ENCODE measurements around the gene OR2A14. TPM values are rescaled to one million over a fixed set of nuclear protein-coding genes. Genes with fewer than 3 reads are reported as not detected.

Gene OR2A14
- not detected in 5 replicates for total RNA-seq (2022; extraction: Qiagen RNA extraction)

DNA sequence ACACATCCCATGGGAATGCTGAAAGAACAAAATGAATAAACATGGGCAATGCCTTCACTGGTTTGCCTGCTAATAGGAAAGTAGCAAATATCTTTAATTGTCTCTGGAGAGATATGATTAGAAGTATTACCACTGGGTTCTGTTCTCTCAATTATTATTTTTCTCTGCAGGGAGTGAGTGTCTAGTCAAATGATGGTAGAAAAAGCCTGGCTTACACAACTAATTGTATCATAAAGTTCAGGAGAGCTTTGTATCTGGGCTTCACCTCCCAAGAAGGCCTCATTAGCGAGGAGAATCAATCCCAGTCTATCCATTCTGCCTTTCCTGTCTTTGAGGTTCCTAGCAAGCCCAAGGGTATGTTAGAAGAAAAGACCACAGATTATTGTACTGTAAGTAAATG is at the start of gene OR2A14:
Gene OR2A14, plus strand, starts transcription at position 301 of the 400 bp plus-strand sequence. CDS start 5,937 bp downstream, outside the sequence.

DNA sequence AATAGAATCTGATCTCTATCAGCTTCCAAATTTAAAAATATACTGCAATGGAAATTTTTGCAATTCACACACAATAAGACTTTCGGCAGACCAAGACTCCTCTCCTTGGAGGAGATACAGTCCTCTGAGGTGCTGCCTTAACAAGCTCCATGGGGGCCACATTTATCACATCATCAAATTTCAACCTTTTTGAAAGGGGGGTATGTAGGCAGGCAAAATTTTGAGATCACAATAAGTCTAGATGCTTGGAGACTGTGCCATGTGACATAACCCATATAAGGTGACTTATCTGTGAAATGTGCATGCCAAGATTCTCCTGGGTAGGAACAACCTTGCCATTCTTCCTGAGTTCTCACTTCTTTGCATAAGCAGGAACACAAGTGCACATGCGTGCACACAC is 37.0 kb upstream of the OR2A14 start, which contains the start of gene OR2A12:
Gene OR2A12, plus strand, starts transcription at position 301 of the 400 bp plus-strand sequence. CDS start 8,830 bp downstream, outside the sequence.

DNA sequence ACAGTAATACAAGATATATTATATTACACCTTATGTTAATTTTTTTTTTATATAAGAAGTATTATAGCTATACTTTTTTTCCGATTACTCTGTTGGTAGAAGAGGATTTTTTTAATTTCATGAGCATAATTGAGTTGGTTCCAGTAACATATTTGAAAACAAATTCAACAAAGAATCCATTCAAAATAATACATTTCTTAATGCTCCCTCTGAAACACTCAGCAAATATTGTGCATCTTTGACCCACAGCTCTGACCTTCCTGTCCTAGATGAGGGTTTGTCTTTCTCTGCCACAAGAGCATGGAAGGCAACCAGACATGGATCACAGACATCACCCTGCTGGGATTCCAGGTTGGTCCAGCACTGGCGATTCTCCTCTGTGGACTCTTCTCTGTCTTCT is 13.7 kb upstream of the OR2A14 start, which contains the start of gene OR2A2:
Gene OR2A2, plus strand, starts transcription at position 301 of the 400 bp plus-strand sequence. Its CDS starts 0 bp downstream, at position 301.

Other genes with a start within 250 kb of the OR2A14 start
- gene TCAF1, start 221.0 kb upstream of the OR2A14 start, total RNA-seq (2022; extraction: Qiagen RNA extraction): 12.0 to 22.0 TPM (median 18.2 TPM) in 5 replicates
- gene OR2F2, start 187.9 kb upstream of the OR2A14 start, total RNA-seq (2022; extraction: Qiagen RNA extraction): not detected in 5 replicates
- not detected in 5 replicates for gene OR2F1, start 168.3 kb upstream of the OR2A14 start, total RNA-seq (2022; extraction: Qiagen RNA extraction)
- gene OR6B1, start 122.9 kb upstream of the OR2A14 start, total RNA-seq (2022; extraction: Qiagen RNA extraction): not detected in 5 replicates
- not detected in 5 replicates for gene OR2A5, start 74.2 kb upstream of the OR2A14 start, total RNA-seq (2022; extraction: Qiagen RNA extraction)
- not detected in 5 replicates for gene OR2A25, start 53.4 kb upstream of the OR2A14 start, total RNA-seq (2022; extraction: Qiagen RNA extraction)
- gene OR2A12, start 36.9 kb upstream of the OR2A14 start, total RNA-seq (2022; extraction: Qiagen RNA extraction): not detected in 5 replicates
- not detected in 5 replicates for gene OR2A2, start 13.6 kb upstream of the OR2A14 start, total RNA-seq (2022; extraction: Qiagen RNA extraction)
- gene CTAGE4, start 60.3 kb downstream of the OR2A14 start, total RNA-seq (2022; extraction: Qiagen RNA extraction): 0.03 TPM in 1 of 5 replicates, not detected in the others
- 0.37 to 0.68 TPM (median 0.39 TPM) in 5 replicates for gene ARHGEF35, start 72.7 kb downstream of the OR2A14 start, total RNA-seq (2022; extraction: Qiagen RNA extraction)
- gene OR2A42, start 116.4 kb downstream of the OR2A14 start, total RNA-seq (2022; extraction: Qiagen RNA extraction): not detected in 5 replicates
- gene OR2A7, start 141.6 kb downstream of the OR2A14 start, total RNA-seq (2022; extraction: Qiagen RNA extraction): not detected in 5 replicates
- not detected in 5 replicates for gene CTAGE8, start 146.1 kb downstream of the OR2A14 start, total RNA-seq (2022; extraction: Qiagen RNA extraction)
- not detected in 5 replicates for gene OR2A1, start 189.2 kb downstream of the OR2A14 start, total RNA-seq (2022; extraction: Qiagen RNA extraction)
- gene ARHGEF5, start 232.2 kb downstream of the OR2A14 start, total RNA-seq (2022; extraction: Qiagen RNA extraction): 2.5 to 2.9 TPM (median 2.7 TPM) in 5 replicates